ENCODE measurements around the gene GGTLC3.
"Not testable (repeated sequence)": the region's sequence is repeated elsewhere in the genome, so short reads cannot be mapped to it uniquely, and the experiment has no call there.

Gene GGTLC3

DNA sequence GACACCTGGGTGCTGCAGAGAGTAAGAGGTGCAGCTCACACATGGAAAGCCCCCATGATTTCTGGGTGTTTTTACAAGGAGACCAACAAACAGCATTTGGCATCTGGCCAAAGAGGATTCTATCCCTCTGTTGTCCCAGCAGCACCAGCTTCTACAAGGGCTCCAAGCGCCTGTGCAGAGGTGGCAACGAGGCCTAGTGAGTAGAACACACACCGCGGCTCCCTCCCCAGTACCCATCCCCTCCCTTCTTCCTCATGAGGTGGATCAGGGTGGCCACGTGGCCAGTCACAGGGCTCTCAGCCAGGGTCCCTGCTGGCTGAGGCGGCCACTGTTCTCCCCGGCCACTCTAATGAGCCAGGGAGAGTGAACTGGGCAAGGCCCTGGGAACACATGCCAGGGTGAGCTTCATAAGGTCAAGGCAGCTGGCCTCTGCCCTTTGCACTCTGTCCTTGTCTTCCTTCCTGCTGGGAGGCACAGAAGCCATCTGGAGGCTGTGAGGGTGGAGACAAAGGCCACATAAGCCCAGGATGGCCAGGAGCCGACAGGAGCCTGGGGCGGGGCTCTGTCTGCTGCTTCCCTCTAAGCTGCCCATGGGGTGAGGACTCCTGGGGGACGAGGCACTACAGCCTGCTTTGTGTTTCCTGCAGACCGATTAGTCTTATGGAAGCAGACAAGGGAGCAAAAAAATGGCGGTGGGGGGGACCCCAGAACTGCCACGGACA is 31.7 kb upstream of the GGTLC3 start:
- H3F3A ChIP-seq (ENCODE audit: control insufficient read depth, insufficient read depth) = not testable (repeated sequence)

DNA sequence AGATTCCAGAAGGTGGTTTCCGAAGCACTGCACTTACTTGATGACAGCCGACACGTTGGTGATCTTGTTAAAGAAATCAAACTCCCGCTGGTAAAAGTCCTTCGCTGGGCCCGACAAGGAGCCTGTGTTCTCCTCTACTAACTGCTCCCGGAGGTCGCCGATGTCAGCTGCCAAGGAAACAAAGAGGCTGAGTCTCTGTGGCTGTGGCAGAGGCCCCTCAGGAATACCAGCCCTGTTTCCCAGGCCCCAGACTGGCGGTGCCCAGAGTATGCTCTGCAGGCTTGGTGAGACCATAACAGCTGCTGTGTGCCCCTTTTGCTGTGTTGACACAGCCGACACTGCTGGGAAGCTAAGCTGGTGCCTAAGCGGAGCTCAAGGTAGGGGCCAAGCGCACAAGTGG is 26.7 kb upstream of the GGTLC3 start:
- not testable (repeated sequence) for H3K27ac ChIP-seq (ENCODE audit: low read depth, low read length); H3K4me3 ChIP-seq (ENCODE audit: low read length); H3K4me1 ChIP-seq (ENCODE audit: control insufficient read depth, low read length); H4K20me1 ChIP-seq (ENCODE audit: control insufficient read depth, insufficient read depth, low read depth, low read length); H3K9me3 ChIP-seq (ENCODE audit: control insufficient read depth, insufficient read depth, low read length); H3F3A ChIP-seq (ENCODE audit: control insufficient read depth, insufficient read depth); H3K9me2 ChIP-seq (replicated peaks; ENCODE audit: control insufficient read depth, low read length); H3K27me3 ChIP-seq (ENCODE audit: control insufficient read depth, low read length); H3K4me2 ChIP-seq (ENCODE audit: low read length); H3K79me2 ChIP-seq (ENCODE audit: control insufficient read depth, low read length); H3K36me3 ChIP-seq (ENCODE audit: control insufficient read depth, low read length)

More for the DNA sequence above, 31.7 kb upstream of the GGTLC3 start:
- H3K4me2 ChIP-seq (ENCODE audit: low read length); H3K9me3 ChIP-seq (ENCODE audit: control insufficient read depth, insufficient read depth, low read length); H3K9me2 ChIP-seq (replicated peaks; ENCODE audit: control insufficient read depth, low read length); H3K4me1 ChIP-seq (ENCODE audit: control insufficient read depth, low read length); H3K27me3 ChIP-seq (ENCODE audit: control insufficient read depth, low read length); H4K20me1 ChIP-seq (ENCODE audit: control insufficient read depth, insufficient read depth, low read depth, low read length); H3K79me2 ChIP-seq (ENCODE audit: control insufficient read depth, low read length); H3K36me3 ChIP-seq (ENCODE audit: control insufficient read depth, low read length); H3K4me3 ChIP-seq (ENCODE audit: low read length); H3K27ac ChIP-seq (ENCODE audit: low read depth, low read length): not testable (repeated sequence)

GRCh38 chr22:18543400-18543799 is 25.4 kb upstream of the GGTLC3 start:
- not testable (repeated sequence) for H3K27me3 ChIP-seq (ENCODE audit: control insufficient read depth, low read length); H3K4me2 ChIP-seq (ENCODE audit: low read length); H3K4me3 ChIP-seq (ENCODE audit: low read length); H3K79me2 ChIP-seq (ENCODE audit: control insufficient read depth, low read length); H3K36me3 ChIP-seq (ENCODE audit: control insufficient read depth, low read length); H3K9me2 ChIP-seq (replicated peaks; ENCODE audit: control insufficient read depth, low read length); H4K20me1 ChIP-seq (ENCODE audit: control insufficient read depth, insufficient read depth, low read depth, low read length); H3K27ac ChIP-seq (ENCODE audit: low read depth, low read length); H3K9me3 ChIP-seq (ENCODE audit: control insufficient read depth, insufficient read depth, low read length); H3K4me1 ChIP-seq (ENCODE audit: control insufficient read depth, low read length); H3F3A ChIP-seq (ENCODE audit: control insufficient read depth, insufficient read depth)

- not testable (repeated sequence) for H3K36me3 ChIP-seq (ENCODE audit: control insufficient read depth, low read length); H3K9me2 ChIP-seq (replicated peaks; ENCODE audit: control insufficient read depth, low read length); H3K4me1 ChIP-seq (ENCODE audit: control insufficient read depth, low read length); H4K20me1 ChIP-seq (ENCODE audit: control insufficient read depth, insufficient read depth, low read depth, low read length); H3K9me3 ChIP-seq (ENCODE audit: control insufficient read depth, insufficient read depth, low read length); H3K27ac ChIP-seq (ENCODE audit: low read depth, low read length); H3K27me3 ChIP-seq (ENCODE audit: control insufficient read depth, low read length); H3K79me2 ChIP-seq (ENCODE audit: control insufficient read depth, low read length); H3K4me2 ChIP-seq (ENCODE audit: low read length); H3K4me3 ChIP-seq (ENCODE audit: low read length); H3F3A ChIP-seq (ENCODE audit: control insufficient read depth, insufficient read depth)
Observed at GRCh38 chr22:18539994-18540393, 22.0 kb upstream of the GGTLC3 start.

- H3K4me3 ChIP-seq (ENCODE audit: low read length); H3K27ac ChIP-seq (ENCODE audit: low read depth, low read length); H4K20me1 ChIP-seq (ENCODE audit: control insufficient read depth, insufficient read depth, low read depth, low read length); H3K36me3 ChIP-seq (ENCODE audit: control insufficient read depth, low read length); H3K79me2 ChIP-seq (ENCODE audit: control insufficient read depth, low read length); H3K9me2 ChIP-seq (replicated peaks; ENCODE audit: control insufficient read depth, low read length); H3K27me3 ChIP-seq (ENCODE audit: control insufficient read depth, low read length); H3F3A ChIP-seq (ENCODE audit: control insufficient read depth, insufficient read depth); H3K4me2 ChIP-seq (ENCODE audit: low read length); H3K9me3 ChIP-seq (ENCODE audit: control insufficient read depth, insufficient read depth, low read length); H3K4me1 ChIP-seq (ENCODE audit: control insufficient read depth, low read length): not testable (repeated sequence)
Observed at GRCh38 chr22:18534315-18534714, 16.4 kb upstream of the GGTLC3 start.

DNA sequence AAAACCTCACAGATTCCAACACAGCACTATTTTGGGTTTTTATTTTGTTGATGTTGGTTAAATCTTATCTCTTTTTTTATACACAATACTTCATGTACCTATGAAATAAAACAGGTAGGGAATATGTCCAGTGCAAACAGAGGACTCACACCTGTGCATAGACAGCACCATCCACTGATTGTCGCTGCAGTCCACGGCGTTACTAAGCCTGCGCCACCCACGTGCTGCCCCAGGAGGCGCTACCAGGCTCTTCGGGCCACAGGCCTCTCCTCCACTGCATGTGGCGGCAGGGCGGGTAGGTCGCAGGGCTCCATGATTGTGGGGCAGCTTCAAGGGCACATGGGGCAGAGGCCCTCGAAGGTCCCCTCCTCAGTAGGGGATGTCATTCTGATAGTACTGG is 15.7 kb upstream of the GGTLC3 start:
- H3K4me2 ChIP-seq (ENCODE audit: low read length); H3K79me2 ChIP-seq (ENCODE audit: control insufficient read depth, low read length); H3K4me3 ChIP-seq (ENCODE audit: low read length); H3K4me1 ChIP-seq (ENCODE audit: control insufficient read depth, low read length); H3K9me2 ChIP-seq (replicated peaks; ENCODE audit: control insufficient read depth, low read length); H3K9me3 ChIP-seq (ENCODE audit: control insufficient read depth, insufficient read depth, low read length); H3K36me3 ChIP-seq (ENCODE audit: control insufficient read depth, low read length); H4K20me1 ChIP-seq (ENCODE audit: control insufficient read depth, insufficient read depth, low read depth, low read length); H3K27ac ChIP-seq (ENCODE audit: low read depth, low read length); H3F3A ChIP-seq (ENCODE audit: control insufficient read depth, insufficient read depth); H3K27me3 ChIP-seq (ENCODE audit: control insufficient read depth, low read length): not testable (repeated sequence)

GRCh38 chr22:18529416-18530145 is 11.6 kb upstream of the GGTLC3 start:
- H3K79me2 ChIP-seq (ENCODE audit: control insufficient read depth, low read length); H3K36me3 ChIP-seq (ENCODE audit: control insufficient read depth, low read length); H3K27ac ChIP-seq (ENCODE audit: low read depth, low read length): not testable (repeated sequence)

GRCh38 chr22:18528597-18529415 is 10.8 kb upstream of the GGTLC3 start:
- not testable (repeated sequence) for H3K4me2 ChIP-seq (ENCODE audit: low read length); H3F3A ChIP-seq (ENCODE audit: control insufficient read depth, insufficient read depth); H3K4me1 ChIP-seq (ENCODE audit: control insufficient read depth, low read length); H3K9me3 ChIP-seq (ENCODE audit: control insufficient read depth, insufficient read depth, low read length); H3K9me2 ChIP-seq (replicated peaks; ENCODE audit: control insufficient read depth, low read length); H3K79me2 ChIP-seq (ENCODE audit: control insufficient read depth, low read length); H3K27me3 ChIP-seq (ENCODE audit: control insufficient read depth, low read length); H3K36me3 ChIP-seq (ENCODE audit: control insufficient read depth, low read length); H4K20me1 ChIP-seq (ENCODE audit: control insufficient read depth, insufficient read depth, low read depth, low read length)
- Histone ChIP-seq H3K27ac (ENCODE audit: low read depth, low read length) (peak overlapping the region; percentile 38; the same call in 1 of the 2 replicates), H3K4me3 (ENCODE audit: low read length) (peak overlapping the region; percentile 37; the same call in 1 of the 2 replicates)

More at GRCh38 chr22:18529416-18530145, 11.6 kb upstream of the GGTLC3 start:
- H3K9me3 ChIP-seq (ENCODE audit: control insufficient read depth, insufficient read depth, low read length); H3K4me2 ChIP-seq (ENCODE audit: low read length); H3F3A ChIP-seq (ENCODE audit: control insufficient read depth, insufficient read depth); H3K4me1 ChIP-seq (ENCODE audit: control insufficient read depth, low read length); H3K9me2 ChIP-seq (replicated peaks; ENCODE audit: control insufficient read depth, low read length); H4K20me1 ChIP-seq (ENCODE audit: control insufficient read depth, insufficient read depth, low read depth, low read length); H3K4me3 ChIP-seq (ENCODE audit: low read length); H3K27me3 ChIP-seq (ENCODE audit: control insufficient read depth, low read length): not testable (repeated sequence)
